ENCODE results near the gene LPAR1. TPM values are rescaled to one million over a fixed set of nuclear protein-coding genes. Genes with fewer than 3 reads are reported as not detected.

Gene LPAR1
- total RNA-seq, 1 experiment from 2014 or later: not detected

GRCh38 chr9:110912419-110913291 lies 125.6 kb downstream of the LPAR1 start:
- in situ Hi-C loops (cut with HindIII; ENCODE audit: low pct_unique_long_range_greater_than_20kb, low sequenced_read_pairs): no loop called here
- no peak for DNase-seq (ENCODE audit: low read depth, low spot score)

- in situ Hi-C loops (cut with HindIII; ENCODE audit: low pct_unique_long_range_greater_than_20kb, low sequenced_read_pairs): no loop called here
- no peak for DNase-seq (ENCODE audit: low read depth, low spot score)
Observed at GRCh38 chr9:110911659-110912418, 126.4 kb downstream of the LPAR1 start.

GRCh38 chr9:110908894-110909293 lies 129.4 kb downstream of the LPAR1 start:
- no peak for DNase-seq (ENCODE audit: low read depth, low spot score)
- in situ Hi-C loops (cut with HindIII; ENCODE audit: low pct_unique_long_range_greater_than_20kb, low sequenced_read_pairs): no loop called here

- in situ Hi-C loops (cut with HindIII; ENCODE audit: low pct_unique_long_range_greater_than_20kb, low sequenced_read_pairs): no loop called here
Observed at GRCh38 chr9:110900917-110901316, 137.4 kb downstream of the LPAR1 start.

GRCh38 chr9:110900456-110900855 lies 137.8 kb downstream of the LPAR1 start:
- DNase-seq (ENCODE audit: low read depth, low spot score): no peak
- in situ Hi-C loops (cut with HindIII; ENCODE audit: low pct_unique_long_range_greater_than_20kb, low sequenced_read_pairs): no loop called here

More at GRCh38 chr9:110900917-110901316, 137.4 kb downstream of the LPAR1 start:
- no peak for DNase-seq (ENCODE audit: low read depth, low spot score)

- in situ Hi-C loops (cut with HindIII; ENCODE audit: low pct_unique_long_range_greater_than_20kb, low sequenced_read_pairs): no loop called here
- no peak for DNase-seq (ENCODE audit: low read depth, low spot score)
Observed at GRCh38 chr9:110898866-110899265, 139.4 kb downstream of the LPAR1 start.

GRCh38 chr9:110898358-110898757 lies 139.9 kb downstream of the LPAR1 start:
- in situ Hi-C loops (cut with HindIII; ENCODE audit: low pct_unique_long_range_greater_than_20kb, low sequenced_read_pairs): no loop called here
- DNase-seq (ENCODE audit: low read depth, low spot score): no peak

GRCh38 chr9:110897943-110898342 lies 140.3 kb downstream of the LPAR1 start:
- in situ Hi-C loops (cut with HindIII; ENCODE audit: low pct_unique_long_range_greater_than_20kb, low sequenced_read_pairs): no loop called here

GRCh38 chr9:110895147-110895905 lies 142.9 kb downstream of the LPAR1 start:
- in situ Hi-C loops (cut with HindIII; ENCODE audit: low pct_unique_long_range_greater_than_20kb, low sequenced_read_pairs): no loop called here

More at GRCh38 chr9:110897943-110898342, 140.3 kb downstream of the LPAR1 start:
- DNase-seq (ENCODE audit: low read depth, low spot score): no peak

GRCh38 chr9:110894731-110895130 lies 143.5 kb downstream of the LPAR1 start:
- DNase-seq (ENCODE audit: low read depth, low spot score): no peak
- in situ Hi-C loops (cut with HindIII; ENCODE audit: low pct_unique_long_range_greater_than_20kb, low sequenced_read_pairs): no loop called here

More at GRCh38 chr9:110895147-110895905, 142.9 kb downstream of the LPAR1 start:
- no peak for DNase-seq (ENCODE audit: low read depth, low spot score)

GRCh38 chr9:110892689-110893088 lies 145.6 kb downstream of the LPAR1 start:
- no peak for DNase-seq (ENCODE audit: low read depth, low spot score)
- in situ Hi-C loops (cut with HindIII; ENCODE audit: low pct_unique_long_range_greater_than_20kb, low sequenced_read_pairs): no loop called here

- in situ Hi-C loops (cut with HindIII; ENCODE audit: low pct_unique_long_range_greater_than_20kb, low sequenced_read_pairs): no loop called here
- no peak for DNase-seq (ENCODE audit: low read depth, low spot score)
Observed at GRCh38 chr9:110891760-110892159, 146.5 kb downstream of the LPAR1 start.

- no peak for DNase-seq (ENCODE audit: low read depth, low spot score)
- in situ Hi-C loops (cut with HindIII; ENCODE audit: low pct_unique_long_range_greater_than_20kb, low sequenced_read_pairs): no loop called here
Observed at GRCh38 chr9:110890416-110890815, 147.9 kb downstream of the LPAR1 start.

- in situ Hi-C loops (cut with HindIII; ENCODE audit: low pct_unique_long_range_greater_than_20kb, low sequenced_read_pairs): no loop called here
Observed at GRCh38 chr9:110887276-110887675, 151.0 kb downstream of the LPAR1 start.

GRCh38 chr9:110886832-110887231 lies 151.4 kb downstream of the LPAR1 start:
- no peak for DNase-seq (ENCODE audit: low read depth, low spot score)
- in situ Hi-C loops (cut with HindIII; ENCODE audit: low pct_unique_long_range_greater_than_20kb, low sequenced_read_pairs): no loop called here

More at GRCh38 chr9:110887276-110887675, 151.0 kb downstream of the LPAR1 start:
- DNase-seq (ENCODE audit: low read depth, low spot score): no peak

- DNase-seq (ENCODE audit: low read depth, low spot score): no peak
- in situ Hi-C loops (cut with HindIII; ENCODE audit: low pct_unique_long_range_greater_than_20kb, low sequenced_read_pairs): no loop called here
Observed at GRCh38 chr9:110880189-110880588, 158.1 kb downstream of the LPAR1 start.

- DNase-seq (ENCODE audit: low read depth, low spot score): no peak
- in situ Hi-C loops (cut with HindIII; ENCODE audit: low pct_unique_long_range_greater_than_20kb, low sequenced_read_pairs): no loop called here
Observed at GRCh38 chr9:110877374-110877773, 160.9 kb downstream of the LPAR1 start.

GRCh38 chr9:110876929-110877328 lies 161.3 kb downstream of the LPAR1 start:
- in situ Hi-C loops (cut with HindIII; ENCODE audit: low pct_unique_long_range_greater_than_20kb, low sequenced_read_pairs): no loop called here
- no peak for DNase-seq (ENCODE audit: low read depth, low spot score)

Data from SK-MEL-5 (cell line).